ENCODE results near the gene OTOP2. TPM values are rescaled to one million over a fixed set of nuclear protein-coding genes. Genes with fewer than 3 reads are reported as not detected.

The OTOP2 gene
- total RNA-seq, 4 donors from 2014 or later: not detected

GRCh38 chr17:74882517-74883240 is 41.4 kb upstream of the OTOP2 start:
- no peak for ATAC-seq
- Histone ChIP-seq H3K9me3 (no peaks in the 10 kb centered on the region), H3K4me3 (no peak overlapping the region), H3K27ac (no peak overlapping the region), H3K27me3 (peaks cover 69% of the 10 kb centered on the region), H3K4me1 (no peaks in the 10 kb centered on the region), H3K36me3 (no peaks in the 10 kb centered on the region)
- WGBS, 2 donors (ENCODE audit: low coverage in 1 of 2): 80% methylated on average over 9 of the region's 20 CpGs; no CpG with 5 or more reads in 1 of the 2 donors
- TF ChIP-seq EP300 (IDR thresholded peaks at IDR 0.05) (no peak), POLR2AphosphoS5 (IDR thresholded peaks at IDR 0.05) (no peak), POLR2A (IDR thresholded peaks at IDR 0.05) (no peak)
- TF ChIP-seq, protein P1, sequence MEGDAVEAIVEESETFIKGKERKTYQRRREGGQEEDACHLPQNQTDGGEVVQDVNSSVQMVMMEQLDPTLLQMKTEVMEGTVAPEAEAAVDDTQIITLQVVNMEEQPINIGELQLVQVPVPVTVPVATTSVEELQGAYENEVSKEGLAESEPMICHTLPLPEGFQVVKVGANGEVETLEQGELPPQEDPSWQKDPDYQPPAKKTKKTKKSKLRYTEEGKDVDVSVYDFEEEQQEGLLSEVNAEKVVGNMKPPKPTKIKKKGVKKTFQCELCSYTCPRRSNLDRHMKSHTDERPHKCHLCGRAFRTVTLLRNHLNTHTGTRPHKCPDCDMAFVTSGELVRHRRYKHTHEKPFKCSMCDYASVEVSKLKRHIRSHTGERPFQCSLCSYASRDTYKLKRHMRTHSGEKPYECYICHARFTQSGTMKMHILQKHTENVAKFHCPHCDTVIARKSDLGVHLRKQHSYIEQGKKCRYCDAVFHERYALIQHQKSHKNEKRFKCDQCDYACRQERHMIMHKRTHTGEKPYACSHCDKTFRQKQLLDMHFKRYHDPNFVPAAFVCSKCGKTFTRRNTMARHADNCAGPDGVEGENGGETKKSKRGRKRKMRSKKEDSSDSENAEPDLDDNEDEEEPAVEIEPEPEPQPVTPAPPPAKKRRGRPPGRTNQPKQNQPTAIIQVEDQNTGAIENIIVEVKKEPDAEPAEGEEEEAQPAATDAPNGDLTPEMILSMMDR (IDR thresholded peaks at IDR 0.05): no peak

DNA sequence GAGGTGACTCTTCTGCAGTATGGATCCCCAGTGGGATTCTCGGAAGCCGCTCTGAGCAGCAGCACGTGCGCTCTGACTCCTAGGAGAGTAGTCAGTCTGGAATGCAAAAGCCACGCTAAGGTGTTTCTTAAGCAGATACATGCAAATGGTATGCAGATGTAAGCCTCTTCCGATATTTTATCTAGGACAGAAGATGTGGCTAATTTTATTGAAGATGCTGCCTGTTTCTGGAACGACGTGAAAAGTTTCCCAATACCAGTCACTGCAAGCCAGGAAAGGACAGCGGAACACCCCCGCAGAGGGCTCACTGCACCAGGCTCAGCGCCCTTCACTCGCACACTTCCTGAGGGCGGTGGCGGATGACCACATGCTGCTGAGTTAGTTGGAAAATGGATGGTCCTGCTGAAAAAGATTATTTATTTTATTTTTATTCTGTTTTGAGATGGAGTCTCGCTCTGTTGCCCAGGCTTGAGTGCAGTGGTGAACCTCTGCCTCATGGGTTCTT is 40.8 kb upstream of the OTOP2 start:
- Histone ChIP-seq H3K9me3 (no peaks in the 10 kb centered on the region), H3K4me1 (no peaks in the 10 kb centered on the region), H3K4me3 (no peak overlapping the region), H3K27ac (no peak overlapping the region), H3K36me3 (no peaks in the 10 kb centered on the region), H3K27me3 (peaks cover 69% of the 10 kb centered on the region)
- TF ChIP-seq POLR2A (IDR thresholded peaks at IDR 0.05) (no peak), POLR2AphosphoS5 (IDR thresholded peaks at IDR 0.05) (no peak), EP300 (IDR thresholded peaks at IDR 0.05) (no peak)
- TF ChIP-seq, protein P1 (IDR thresholded peaks at IDR 0.05): no peak
- 56 to 62% methylated on average over 3 to 9 of the region's 15 CpGs for WGBS, 2 donors (ENCODE audit: low coverage in 1 of 2)
- no peak for ATAC-seq

DNA sequence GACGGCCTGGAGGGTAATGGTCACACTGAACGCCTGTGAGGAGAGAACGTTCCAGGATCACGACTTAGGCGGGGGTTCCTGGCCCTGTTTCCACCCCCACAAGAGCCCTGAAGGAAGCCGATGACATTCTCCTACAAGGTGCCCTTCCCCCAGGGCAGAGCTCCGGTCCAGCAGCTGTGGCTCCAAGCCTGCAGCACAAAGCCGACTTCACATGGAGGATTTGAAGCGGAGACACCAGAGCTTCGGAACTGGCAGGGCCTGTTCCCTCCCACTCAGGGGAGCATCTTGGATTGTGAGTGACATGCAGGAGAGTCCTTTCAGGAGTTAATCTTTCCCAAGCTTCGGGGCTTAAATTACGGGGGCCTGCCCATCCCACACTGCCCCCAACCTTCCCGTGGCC is 35.6 kb upstream of the OTOP2 start:
- H3K27ac ChIP-seq: no peak overlapping the region
- H3K4me1 ChIP-seq: peaks cover 0 to 7% (median 6%) of the 10 kb centered on the region in 3 donors
- 48% methylated on average over 8 of the region's 13 CpGs; no CpG with 5 or more reads in 1 of the 2 donors for WGBS, 2 donors (ENCODE audit: low coverage in 1 of 2)
- no peaks in the 10 kb centered on the region for H3K36me3 ChIP-seq
- no peak for ATAC-seq
- no peak overlapping the region for H3K4me3 ChIP-seq
- TF ChIP-seq EP300 (IDR thresholded peaks at IDR 0.05) (no peak), POLR2AphosphoS5 (IDR thresholded peaks at IDR 0.05) (no peak), POLR2A (IDR thresholded peaks at IDR 0.05) (no peak)
- TF ChIP-seq, protein P1 (IDR thresholded peaks at IDR 0.05): no peak
- peaks cover 77% of the 10 kb centered on the region for H3K27me3 ChIP-seq
- H3K9me3 ChIP-seq: no peaks in the 10 kb centered on the region

GRCh38 chr17:74890554-74890953 is 33.5 kb upstream of the OTOP2 start:
- Histone ChIP-seq H3K27me3 (peaks cover 84% of the 10 kb centered on the region), H3K36me3 (no peaks in the 10 kb centered on the region), H3K4me1 (peaks cover 0 to 13% (median 9%) of the 10 kb centered on the region in 3 donors), H3K27ac (no peak overlapping the region), H3K4me3 (no peak overlapping the region), H3K9me3 (no peaks in the 10 kb centered on the region)
- 94 to 100% methylated on average over 1 to 5 of the region's 7 CpGs for WGBS, 2 donors (ENCODE audit: low coverage in 1 of 2)
- TF ChIP-seq POLR2A (IDR thresholded peaks at IDR 0.05) (no peak), EP300 (IDR thresholded peaks at IDR 0.05) (no peak), POLR2AphosphoS5 (IDR thresholded peaks at IDR 0.05) (no peak)
- TF ChIP-seq, protein P1 (IDR thresholded peaks at IDR 0.05): no peak
- ATAC-seq: no peak
